GM18526 (cell line): ENCODE data around the gene BRCA2.

Experiments
- POLR2A ChIP-seq: IDR thresholded peaks from 3 replicates; pipeline ENCODE4 v1.6.1; 2011; ENCODE audit not compliant: insufficient read length; ENCODE audit errors: extremely low read depth

The BRCA2 gene

GRCh38 chr13:32300920-32301319 is 14.4 kb upstream of the BRCA2 start:
- no peak for TF ChIP-seq POLR2A

- no peak for TF ChIP-seq POLR2A
Measured at GRCh38 chr13:32302461-32302860, 12.8 kb upstream of the BRCA2 start.

- TF ChIP-seq POLR2A = no peak
Measured at GRCh38 chr13:32305646-32306045, 9.7 kb upstream of the BRCA2 start.

DNA sequence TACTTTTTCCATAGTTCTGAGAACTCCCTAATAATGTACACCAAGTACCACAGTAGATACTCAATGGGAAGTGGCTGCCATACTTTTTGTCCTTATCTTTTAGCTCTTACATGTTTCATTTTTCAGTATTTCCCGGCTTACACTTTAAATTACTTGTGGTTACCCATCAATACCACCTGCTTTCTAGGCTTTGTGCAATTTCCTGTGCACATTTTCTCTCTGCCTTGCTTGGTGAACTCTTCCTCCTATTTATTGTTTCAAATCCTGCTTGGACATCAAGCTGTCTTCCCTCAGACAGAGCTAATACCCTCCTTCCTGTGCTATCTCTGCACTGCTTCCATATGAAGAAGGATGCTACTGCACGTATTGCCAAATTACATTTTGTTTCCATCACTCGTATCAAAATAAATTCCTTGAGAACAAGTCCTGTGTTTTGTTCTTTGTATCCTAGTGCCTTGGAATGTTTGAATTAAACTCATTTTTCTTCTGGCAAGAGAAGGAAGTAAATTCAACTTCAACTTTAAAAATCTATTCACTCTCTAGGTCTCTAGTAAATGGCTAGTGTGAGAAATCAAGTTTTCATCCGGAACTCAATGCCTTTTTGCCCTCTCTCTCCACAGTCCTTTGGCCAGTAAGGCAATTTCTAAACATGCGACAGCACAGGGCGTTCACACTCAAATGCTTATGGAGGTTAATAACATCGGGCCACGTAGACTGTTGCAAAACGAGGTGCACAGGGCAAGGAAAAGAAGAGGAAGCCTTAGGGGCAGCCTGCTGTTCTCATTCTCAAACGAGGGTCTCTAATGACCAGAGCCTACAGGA is 5.8 kb upstream of the BRCA2 start:
- TF ChIP-seq POLR2A = no peak

GRCh38 chr13:32310134-32310706 is 5.1 kb upstream of the BRCA2 start:
- TF ChIP-seq POLR2A = no peak

DNA sequence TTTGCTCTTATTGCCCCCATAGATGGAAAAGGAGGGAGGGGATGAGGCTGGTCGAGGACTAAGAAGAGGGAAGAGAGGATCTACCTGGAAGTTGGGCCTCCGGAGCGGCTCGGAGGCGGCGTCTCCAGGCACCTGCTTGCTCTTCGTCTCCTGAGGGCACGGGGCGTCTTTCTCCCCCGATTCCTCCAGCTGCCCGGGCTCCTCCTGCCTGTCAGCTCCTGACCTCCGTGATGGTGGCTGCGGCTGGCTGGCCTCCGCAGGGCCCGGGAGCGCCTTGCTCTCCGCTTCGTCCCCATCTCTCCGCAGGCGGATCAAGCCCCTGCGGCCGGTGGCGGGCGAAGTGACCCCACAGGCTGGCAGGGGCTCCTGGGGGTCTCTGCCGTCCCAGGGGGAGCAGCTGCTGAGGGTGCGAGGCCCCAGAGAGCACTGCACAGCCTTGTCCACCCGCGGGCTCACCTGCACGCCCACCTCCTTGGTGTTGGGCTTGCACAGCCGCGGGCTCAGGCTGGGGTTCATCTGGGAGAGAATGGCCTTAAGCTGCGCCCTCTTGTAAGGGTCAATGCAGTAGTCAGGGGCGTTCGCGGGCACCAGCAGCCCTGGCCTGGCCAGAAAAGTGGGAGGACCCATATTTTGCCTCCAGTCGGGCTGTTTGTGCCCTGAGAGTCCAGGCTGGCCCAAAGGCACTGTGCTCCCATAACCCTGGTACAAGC is 4.0 kb upstream of the BRCA2 start:
- TF ChIP-seq POLR2A = no peak

DNA sequence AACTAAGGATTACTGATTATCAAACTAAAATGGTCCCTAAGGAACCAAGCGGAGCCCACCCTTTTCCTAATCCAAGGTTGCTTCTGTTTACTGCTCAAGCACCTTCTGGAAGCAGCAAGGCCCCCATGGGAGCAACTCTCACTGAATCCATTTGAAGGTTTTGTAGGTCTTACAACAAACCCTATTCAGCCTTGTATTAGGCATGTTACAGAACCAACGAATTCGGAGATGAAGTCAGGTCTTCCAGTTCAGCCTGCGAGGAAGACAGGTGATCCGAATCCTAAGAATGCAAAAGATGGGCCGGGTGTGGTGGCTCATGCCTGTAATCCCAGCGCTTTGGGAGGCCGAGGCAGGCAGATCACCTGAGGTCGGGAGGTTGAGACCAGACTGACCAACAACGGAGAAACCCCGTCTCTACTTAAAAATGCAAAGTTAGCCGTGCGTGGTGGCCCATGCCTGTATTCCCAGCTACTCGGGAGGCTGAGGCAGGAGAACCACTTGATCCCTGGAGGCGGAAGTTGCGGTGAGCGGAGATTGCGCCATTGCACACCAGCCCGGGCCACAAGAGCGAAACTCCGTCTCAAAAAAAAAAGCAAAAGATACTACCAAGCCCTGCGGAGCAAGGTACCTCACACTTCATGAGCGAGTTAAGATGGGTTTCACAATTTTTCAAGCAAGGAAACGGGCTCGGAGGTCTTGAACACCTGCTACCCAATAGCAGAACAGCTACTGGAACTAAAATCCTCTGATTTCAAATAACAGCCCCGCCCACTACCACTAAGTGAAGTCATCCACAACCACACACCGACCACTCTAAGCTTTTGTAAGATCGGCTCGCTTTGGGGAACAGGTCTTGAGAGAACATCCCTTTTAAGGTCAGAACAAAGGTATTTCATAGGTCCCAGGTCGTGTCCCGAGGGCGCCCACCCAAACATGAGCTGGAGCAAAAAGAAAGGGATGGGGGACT is 754 bp upstream of the BRCA2 start:
- no peak for TF ChIP-seq POLR2A

- TF ChIP-seq POLR2A = no peak
Measured at GRCh38 chr13:32316028-32316339, 676 bp downstream of the BRCA2 start.

GRCh38 chr13:32316501-32316900 is 1.2 kb downstream of the BRCA2 start:
- no peak for TF ChIP-seq POLR2A

DNA sequence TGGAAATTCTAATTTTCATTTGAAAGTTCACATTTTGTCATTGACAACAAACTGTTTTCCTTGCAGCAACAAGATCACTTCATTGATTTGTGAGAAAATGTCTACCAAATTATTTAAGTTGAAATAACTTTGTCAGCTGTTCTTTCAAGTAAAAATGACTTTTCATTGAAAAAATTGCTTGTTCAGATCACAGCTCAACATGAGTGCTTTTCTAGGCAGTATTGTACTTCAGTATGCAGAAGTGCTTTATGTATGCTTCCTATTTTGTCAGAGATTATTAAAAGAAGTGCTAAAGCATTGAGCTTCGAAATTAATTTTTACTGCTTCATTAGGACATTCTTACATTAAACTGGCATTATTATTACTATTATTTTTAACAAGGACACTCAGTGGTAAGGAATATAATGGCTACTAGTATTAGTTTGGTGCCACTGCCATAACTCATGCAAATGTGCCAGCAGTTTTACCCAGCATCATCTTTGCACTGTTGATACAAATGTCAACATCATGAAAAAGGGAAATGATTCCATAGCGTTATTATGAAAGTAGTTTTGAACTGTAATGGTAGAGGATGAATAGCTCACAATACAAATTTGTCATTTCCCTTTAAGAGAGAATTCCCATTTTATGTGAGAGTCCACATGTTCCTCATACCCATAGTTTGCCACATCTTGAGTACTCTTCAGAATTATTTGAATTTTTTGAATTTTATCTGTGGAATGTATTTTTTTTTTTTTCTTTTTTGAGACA is 2.6 kb downstream of the BRCA2 start:
- TF ChIP-seq POLR2A = no peak

DNA sequence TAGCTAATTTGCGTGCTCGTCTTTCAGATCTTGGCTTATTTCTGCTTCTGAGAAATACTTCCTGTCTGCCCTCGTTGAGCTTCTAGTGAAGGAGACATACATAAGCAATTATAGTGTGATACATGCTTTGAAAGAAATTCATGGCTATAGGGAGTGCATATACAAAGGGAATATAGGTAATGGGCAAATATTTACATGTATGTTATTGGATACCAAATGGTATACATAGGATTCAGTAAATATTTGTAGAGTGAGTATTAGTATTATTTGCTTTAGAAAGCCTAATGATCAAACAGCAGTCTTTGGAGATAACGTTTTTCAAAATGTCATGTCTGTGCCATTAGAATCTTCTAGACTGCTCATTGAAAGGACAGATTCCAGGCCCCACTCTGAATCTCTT is 5.2 kb downstream of the BRCA2 start:
- no peak for TF ChIP-seq POLR2A

- no peak for TF ChIP-seq POLR2A
Measured at GRCh38 chr13:32323912-32324311, 8.6 kb downstream of the BRCA2 start.

- TF ChIP-seq POLR2A = no peak
Measured at GRCh38 chr13:32330441-32330840, 15.1 kb downstream of the BRCA2 start.

DNA sequence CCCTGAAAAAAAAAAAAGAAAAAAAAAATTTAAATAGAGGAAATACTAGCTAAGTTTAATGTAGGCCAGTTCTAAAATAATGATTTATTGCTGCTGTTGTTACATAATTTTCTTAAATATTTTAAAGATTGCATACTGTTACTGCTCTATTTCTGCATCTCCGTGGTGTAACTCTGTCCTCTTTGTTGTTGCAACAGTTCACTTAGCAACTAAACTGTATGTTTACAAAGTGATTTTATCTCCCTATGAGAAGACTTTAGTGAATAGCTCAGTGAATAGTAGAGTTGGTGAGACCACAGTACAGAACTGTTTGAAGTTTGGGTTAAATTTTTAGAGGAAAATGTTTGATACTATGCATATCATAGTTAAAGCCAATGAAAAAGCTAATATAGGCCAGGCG is 19.4 kb downstream of the BRCA2 start:
- TF ChIP-seq POLR2A = no peak

- TF ChIP-seq POLR2A = no peak
Measured at GRCh38 chr13:32340914-32341313, 25.6 kb downstream of the BRCA2 start.
